ENCODE results near the gene KIF3A.
A peak's percentile ranks its signal among the peaks of the same experiment; 100 is the strongest.

The KIF3A gene

DNA sequence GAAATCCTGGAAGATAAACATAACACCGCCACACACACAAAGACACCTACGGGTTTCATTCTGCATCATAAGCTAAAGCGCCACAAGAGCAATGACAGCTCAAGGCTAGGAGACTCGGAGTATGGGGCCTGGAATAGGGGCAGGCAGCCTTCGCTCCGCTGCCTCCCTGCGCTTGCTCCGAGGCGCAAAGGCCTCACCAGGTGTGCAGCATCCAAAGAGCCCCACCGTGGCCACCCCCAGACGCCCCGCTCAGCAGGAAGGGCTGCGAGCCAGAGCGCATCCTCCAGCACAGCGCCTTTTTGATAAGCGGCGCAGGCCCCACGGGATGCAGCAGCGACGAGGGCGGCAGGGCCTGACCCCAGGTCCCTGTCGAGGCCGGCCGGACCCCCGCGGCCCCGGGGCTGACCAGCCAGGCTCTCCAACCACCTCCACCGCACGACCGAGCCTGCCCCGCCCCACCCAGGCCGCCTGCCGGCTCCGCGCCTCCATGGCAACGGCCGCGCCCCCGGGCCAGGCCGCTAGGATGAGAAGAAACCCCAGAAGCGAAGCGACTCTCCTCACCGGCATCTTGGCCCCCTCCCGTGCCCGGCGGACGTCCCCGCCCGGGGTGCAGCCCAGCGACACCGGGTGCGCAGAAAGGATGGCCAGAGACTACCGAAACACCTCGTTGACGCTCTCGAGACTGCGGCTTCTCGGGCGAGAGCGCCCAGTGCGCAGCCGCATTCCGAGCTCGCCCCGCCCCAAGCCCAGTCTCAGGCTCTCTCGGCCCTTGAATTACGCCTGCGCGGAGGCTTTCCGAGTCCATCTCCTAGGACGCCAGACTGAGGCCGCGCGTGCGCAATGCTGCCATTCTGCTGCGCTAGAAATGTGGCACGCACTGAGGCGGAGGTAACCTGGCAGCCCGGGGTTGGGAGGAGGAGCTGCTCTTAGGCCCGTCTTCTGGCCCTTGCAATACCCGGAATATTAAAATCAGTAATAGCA is at the start of gene KIF3A:
TSS of gene KIF3A (minus strand) at position 694 of the 981 bp plus-strand sequence. CDS start at position 567, 127 bp downstream.
- FAIRE-seq = peak; percentile 97

DNA sequence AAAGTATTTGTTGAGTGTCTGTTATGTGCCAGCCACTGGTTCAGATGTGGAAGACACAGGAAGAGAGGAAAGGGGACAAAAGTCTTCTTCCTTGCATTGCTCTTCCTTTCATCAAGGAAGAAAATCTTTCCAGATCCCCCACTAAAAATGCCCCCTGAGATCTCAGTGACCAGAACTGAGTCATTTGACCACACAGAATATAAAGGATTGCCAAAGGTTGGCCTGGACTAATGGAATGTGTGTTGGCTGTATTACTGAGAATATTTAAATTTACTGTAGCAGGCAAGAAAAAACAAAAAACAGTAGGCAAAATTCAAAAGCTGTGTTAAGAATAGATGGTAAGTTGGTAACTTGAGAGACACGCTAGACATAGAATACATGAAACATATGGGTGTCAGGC is 49.7 kb upstream of the KIF3A start:
- no peak for FAIRE-seq

DNA sequence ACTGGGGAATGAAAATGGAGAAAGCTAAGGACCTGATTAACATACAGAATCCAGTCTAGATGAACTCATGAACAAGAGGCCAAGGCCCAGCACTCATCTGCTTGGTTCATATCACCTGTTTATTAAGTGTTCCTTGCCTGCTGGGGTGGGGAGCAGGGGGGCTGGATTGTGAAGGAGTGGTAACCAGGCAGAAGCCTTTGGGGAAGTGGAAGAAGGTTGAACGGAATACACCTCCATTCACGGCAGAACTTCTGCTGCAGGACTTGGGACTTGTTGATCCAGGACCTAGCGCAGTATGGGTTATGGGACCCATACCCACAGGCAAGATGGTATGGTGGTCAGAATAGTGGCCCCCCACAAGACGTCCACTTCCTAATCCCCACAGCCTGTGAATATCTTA is 48.5 kb upstream of the KIF3A start:
- no peak for FAIRE-seq

DNA sequence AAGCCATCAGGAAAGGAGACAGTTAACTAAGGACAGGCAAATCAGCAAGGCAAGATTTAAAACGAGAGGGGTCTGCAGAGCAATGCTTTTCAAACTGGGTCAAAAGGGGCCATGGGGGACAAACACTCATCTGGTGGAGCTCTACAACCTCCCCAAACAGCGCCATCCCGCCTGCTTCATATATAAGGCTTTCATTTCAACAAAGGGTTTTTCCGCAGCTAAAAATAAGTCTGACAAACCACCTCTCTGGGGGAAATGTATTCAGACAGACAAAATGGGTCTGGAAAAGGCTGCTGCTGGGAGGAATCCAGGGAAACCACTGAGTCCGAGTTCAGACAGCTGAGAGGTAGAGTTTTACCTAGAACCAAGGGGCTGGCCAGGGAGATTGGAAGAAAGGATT is 48.0 kb upstream of the KIF3A start:
- no peak for FAIRE-seq

DNA sequence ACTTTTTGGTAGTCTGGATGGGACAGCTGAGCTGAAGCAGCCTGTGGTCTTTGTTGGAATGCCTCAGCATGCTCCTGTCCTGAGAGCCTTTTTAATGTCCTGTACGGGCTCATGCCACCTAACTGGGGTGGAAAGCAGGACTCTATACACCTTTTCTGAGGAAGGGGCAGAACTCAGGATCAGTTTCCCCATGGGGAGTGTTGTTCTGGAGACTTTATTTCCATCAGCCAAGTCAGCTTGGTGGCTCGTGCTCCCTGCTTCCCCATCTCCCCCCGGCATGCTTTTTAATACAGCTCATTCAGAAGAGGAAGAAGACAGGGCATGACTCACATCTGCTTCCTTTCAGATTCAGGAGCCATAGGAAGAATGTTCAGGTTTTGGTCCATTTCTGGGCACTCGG is 44.8 kb upstream of the KIF3A start:
- no peak for FAIRE-seq

DNA sequence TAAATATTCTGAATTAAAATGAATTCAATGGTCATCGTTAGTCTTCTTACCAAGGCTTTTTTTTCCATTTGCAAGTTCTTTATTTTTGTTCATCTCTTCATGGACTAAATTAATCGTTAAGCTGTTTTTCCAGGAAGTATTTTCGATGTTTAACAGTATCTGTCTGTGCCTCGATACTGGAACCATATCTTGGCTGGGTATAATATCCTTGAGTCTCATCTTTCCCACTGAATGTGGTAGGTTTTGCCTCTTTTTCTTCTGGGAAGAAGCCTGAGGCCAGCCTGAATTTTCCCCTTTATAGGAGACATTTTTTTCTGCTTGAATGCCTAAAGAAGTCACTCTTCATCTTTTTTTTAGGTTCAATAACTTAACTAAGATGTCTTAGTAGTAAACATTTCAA is 43.7 kb upstream of the KIF3A start:
- no peak for FAIRE-seq

DNA sequence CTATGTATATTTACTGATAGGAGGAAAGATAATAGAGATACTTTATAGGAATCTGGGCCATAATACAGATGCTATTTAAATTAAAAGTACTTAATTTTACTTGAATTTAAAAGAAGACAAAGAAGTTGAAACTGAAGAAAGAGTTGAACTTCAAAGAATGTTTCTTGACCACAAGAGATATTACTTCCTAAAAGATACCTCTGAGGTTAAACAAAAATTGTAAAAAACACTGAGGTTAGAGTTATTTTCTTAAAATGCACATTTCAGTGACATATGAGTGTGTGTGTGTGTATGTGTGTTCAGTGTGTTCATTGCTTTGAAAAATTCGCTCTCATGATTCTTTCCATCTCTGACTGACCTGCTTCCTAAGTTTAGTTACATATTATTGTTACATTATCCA is 43.2 kb upstream of the KIF3A start:
- FAIRE-seq = no peak

DNA sequence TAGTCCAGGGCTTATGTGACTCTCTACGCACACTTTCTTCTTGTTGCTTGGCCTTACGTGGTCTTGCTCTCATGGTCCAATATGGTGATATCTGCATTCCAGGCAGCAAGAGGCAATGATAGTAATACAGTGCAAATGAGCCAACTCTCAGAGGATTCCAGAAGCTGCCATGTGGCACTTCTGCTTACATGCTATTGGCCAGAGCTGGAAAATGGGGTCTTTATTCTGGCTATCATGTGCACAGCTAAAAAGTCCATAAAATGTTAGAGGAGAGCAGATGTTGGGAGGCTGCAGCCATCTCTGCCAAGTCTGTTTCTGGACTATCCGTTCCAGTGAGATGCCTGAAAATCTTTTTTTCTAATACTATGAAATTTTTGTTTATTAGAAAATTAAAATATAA is 42.6 kb upstream of the KIF3A start:
- FAIRE-seq = no peak

DNA sequence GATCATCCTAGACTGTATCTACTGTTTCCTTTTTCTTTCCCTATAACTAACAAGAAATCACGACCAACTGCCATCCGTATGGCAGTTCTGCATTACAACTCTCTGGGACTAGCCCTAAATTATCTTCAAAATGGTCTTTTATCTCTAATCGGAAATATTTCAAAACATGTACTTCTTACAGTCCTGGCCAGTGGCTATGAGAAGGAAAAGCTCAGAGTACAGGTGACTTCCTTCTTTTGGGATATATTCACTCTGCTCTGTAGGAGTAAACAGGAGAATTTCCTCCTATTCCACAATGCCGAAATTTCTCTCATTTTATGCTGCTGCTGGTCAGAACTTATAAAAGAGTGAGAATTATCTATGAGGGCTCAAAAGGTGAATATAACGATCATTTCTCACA is 41.5 kb upstream of the KIF3A start:
- no peak for FAIRE-seq

DNA sequence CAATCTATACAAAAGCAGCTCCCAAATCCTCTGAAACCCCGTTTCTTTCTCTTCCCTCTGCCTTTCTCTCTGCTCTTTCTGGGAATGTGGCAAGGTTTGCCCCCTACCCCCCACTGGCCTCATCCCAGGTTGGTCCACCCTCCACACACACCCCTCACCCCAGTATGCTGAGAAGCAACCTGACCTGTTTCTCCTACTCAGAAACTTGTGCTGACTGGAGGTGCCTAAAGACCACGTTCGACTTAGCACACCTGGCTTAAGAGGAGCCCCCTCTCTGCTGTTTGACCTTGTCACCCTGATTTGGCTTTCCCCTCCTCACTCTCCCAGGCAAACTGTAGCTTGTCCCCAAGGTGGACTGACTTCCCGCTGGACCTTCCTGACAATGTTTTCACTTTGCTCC is 40.8 kb upstream of the KIF3A start:
- FAIRE-seq = no peak

DNA sequence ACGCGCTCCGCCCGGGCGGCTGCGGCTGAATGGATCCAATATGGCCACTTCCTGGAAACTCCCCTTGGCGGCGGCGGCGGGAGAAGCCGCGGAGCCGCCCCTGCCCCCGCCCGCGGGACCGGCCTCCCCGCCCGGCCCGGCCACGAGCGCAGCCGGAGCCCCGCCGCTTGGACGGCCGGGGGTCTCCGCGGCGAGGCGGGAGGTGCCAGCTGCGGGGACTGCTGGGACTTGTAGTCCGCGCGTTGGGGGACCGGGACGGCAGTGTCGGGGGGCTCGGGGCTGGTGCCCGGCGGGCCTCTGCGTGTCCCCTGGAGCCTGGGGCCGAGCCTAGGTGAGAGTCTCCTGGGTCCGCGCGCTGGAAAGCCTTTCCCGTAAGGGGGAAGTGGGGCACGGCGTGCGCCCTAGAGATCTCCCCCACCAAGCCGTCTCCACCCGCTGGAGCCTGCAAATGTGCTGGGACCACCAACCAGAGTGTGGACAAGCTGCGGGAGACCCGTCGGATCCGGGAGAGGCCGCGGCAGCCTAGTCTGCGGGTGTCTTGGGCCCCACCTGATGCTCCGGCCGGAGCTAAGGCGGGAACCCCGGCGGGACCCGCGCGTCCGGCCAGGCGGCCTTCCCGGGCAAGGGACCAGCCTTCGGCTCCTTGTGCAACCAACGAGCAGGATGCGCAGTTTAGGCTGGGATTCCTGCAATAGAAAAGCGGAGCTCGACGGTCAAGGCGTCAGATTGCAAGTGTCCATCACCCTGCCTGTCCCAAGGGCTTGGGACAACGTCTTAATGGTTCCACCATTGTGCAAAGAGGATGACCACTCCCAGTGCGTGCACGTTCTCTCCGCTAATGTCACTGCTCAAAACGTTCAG is 40.1 kb upstream of the KIF3A start, which contains the start of gene SEPTIN8:
TSS of gene SEPTIN8 (minus strand) at position 31 of the 861 bp plus-strand sequence. CDS start 102 bp downstream, outside the sequence.
- no peak for FAIRE-seq

DNA sequence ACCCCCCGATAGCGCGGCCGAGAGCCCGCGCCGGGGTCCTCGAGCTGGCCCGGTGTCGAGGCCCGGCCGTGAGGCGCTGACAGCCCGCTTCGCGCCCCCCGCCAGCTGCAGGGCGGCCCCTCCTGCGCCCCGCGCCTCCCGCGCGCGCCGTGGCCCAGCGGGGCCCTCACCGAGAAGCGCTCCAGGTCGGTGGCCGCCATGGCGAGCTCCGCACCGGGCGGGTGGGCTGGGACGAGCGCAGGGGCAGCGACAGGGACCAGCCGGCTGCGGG is 39.5 kb upstream of the KIF3A start:
- no peak for FAIRE-seq

DNA sequence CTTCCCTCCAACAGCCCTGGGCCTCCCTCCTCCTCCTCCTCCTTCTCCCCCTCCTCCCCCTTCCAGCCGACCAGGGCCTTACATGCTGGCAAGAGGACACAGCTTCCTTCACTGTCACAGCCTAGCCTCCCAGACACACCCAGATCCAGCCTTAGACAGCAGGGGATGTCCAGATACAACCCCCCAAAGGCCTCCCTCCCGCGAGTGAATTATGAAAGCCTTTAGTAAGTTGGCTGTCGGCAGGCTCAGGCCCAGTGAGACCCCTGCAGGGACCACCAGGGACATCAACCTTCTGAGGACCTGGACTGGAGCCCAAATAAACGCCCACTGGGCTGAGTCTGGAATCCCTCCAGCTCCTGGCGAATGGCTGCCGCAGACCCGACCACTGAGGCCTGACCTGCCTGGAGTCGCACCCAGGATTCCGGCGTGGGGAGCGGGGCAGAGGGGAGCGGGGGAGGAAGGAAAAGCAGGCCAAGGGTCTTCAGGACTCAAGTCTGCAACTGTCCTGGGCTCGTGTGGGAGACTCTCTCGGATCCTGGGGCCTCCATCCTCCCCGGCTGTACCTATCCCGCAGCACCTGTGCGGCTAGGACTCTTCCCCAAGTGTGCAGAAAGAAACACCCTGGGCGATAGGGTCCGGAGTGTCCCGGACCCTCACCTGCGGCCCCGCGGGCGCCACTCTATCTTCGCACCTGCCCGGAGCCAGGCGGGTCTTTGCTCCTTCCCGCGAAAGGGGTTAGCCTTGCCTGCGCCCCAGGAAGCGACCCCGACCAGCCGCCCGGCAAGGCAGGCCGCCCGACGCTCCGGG is 39.0 kb upstream of the KIF3A start:
- no peak for FAIRE-seq

DNA sequence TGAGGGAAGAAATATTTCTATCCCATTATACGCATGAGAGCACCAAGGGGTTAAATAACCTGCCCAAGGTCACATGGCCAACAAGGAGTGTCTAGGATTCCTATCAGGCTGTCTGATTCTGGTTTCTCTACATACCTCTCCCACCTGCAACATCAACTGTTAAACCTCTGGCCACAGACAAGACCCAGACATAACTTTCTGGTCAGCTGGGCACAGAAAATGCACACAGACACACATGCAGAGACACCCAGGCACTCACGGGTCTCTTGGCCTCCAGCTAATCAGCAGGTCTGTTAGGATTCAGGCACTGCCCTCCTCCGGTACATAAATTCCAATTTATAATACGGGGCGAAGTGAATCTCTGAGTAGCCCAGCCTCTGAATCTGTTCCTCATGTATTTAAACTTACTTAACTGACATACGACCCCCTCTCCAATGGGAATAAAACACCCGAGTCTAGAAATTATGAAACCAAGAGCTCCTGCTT is 38.2 kb upstream of the KIF3A start:
- no peak for FAIRE-seq

DNA sequence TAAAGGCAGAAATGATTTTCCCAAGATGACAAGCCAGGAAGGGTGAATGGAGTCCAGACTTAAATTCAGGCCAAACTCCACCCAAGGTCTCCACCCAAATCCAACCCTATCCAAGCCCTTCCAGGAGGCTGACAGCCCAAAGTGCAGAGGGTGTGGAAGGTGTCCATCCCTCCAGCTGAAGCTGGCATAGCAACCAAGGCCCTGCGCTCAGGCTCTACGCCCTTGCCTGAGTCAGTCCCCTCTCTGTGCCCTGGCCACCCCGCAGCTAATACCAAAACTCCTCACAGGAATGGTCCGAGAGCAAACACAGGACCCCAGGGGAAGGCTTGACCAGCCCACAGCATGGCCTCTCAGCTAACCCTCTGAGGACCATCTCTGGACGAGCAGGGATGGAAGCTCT is 37.5 kb upstream of the KIF3A start:
- no peak for FAIRE-seq

DNA sequence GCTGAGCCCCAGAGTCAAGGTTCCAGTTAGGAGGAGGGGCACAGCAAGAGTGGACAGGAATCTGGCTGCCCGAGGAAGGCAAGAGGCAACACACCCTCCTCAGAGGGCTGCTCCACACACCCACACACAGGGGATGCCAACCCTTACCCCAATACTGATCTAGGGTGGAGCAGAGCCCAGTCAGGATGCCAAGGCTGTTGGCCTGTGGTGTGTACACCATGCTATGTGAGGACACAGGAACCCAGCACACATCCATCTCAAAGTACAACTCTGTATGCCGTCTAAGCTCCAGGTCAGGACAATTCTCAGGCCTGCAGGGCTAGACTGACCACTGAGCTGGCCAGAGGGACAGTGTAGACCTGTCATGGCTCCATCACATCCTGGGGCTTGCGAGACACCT is 37.1 kb upstream of the KIF3A start:
- FAIRE-seq = no peak

DNA sequence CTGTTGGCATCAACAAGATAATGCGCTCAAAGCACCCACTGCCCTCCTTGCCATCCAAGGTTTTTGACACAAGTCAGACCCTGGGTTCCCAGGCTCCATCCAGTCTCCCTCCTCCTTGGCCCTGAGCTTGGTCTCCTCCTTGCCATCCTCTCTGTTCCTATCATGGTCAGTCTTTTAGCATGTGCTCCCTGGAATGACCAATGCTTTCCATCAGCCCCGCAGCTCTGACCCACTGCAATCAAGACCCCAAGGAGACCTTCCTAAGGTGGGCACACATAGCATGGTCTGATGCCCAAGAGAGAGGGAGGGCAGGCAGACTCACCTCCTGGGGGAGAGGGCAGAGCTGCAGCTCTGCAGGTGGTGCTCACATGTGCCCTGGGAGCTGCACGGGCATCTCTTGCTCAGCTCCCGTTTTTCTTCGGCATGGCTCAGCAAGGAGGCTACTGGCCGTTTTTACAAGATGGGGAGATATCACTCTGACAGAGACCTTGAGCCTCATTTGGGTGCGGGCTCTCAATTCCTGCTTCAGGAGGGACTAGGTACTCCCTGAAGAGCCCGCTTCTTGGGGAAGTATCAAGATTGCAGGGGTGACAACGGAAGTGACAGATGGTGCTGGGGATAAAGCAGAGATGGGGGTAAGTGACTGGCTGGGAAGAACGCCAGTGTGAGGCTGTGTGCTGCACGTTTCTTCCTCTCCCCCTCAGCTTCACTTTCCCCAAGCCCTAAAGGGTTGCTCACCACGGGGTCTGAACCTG is 36.4 kb upstream of the KIF3A start:
- no peak for FAIRE-seq

DNA sequence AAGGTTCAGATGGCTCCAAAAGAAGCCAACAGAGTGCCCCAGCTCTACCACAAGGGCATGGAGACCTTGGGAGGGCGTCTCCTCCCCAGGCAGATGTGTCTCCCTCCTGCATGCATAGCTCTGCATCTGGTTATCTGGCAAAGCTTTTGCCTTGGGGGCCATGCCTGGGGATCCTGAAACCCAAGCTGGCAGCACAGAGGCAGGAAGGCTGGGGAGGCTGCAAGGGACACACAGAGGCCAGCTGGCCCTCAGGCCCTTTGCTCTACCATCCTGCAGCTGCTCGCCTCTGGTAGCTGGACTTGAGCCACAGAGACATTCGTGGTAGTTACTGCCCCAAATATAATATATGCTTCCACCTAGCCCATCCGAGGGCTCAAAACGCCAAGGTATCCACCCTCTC is 35.8 kb upstream of the KIF3A start:
- no peak for FAIRE-seq

DNA sequence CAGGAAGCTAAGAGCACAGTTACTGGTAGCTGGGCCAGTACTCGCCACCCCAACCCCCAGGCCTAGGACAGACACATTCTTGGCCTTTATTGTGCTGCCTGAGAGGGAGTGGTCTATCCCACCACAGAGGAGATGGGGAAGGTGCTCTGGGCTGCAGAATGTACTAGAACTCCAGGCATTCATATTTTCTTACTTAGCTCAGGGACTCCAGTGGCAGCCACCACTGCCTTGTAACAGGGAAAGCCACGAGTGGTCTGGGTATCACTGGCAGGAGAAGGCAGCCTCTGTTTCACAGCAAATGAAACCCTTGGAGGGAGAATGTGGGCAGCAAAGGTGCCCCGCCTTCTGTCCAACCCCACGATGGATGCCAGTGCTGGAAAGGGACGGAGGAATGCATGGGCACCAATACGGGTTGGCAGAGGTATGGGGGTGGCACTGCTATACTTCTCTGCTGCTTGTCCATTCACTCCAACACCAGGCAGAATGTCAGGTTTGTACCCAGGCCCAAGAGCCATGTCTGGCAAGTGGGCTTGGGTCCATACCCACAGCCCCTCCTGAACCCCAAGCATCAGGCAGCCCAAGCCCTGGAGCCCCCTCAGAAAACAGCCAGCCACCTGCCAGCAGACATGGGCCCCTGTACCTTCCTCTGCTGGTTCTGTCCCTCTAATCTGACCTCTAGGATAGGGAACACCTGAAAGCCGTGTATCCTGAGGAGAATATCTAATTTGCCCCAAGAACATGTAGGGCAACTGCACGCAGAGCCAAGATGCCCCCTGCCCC is 35.1 kb upstream of the KIF3A start:
- FAIRE-seq = no peak

DNA sequence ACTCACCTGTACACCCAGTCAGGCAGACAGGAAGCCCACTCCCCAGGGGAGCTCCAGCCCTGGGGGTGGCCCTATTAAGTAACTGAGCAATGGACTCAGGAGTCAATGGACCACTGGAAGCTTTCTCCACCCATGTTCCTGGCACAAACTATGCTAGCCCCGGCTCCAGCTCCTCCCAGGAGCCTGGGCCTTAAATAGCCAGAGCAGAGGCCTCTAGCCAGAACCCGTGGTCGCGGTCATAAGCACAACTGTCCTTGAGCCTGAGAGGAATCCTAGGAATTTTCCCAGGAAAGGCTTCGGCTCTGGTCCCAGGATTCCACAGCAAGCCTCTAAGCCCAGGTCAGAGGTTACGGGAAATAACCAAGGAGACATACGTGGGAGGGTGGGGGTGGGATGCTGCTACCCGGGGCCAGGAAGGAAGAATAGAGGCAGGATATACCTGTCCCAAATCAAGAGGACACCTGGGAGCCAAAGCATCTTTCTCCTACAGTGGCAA is 34.2 kb upstream of the KIF3A start:
- FAIRE-seq = no peak
